Esophagus squamous epithelium (tissue), 4 donors: ENCODE results near the gene FANCD2.

Experiments
- POLR2A ChIP-seq, 4 donors: fragments of 450-650 bp; IDR thresholded peaks; one replicate each; pipeline ENCODE4 v1.6.1; 2017; ENCODE audit warnings: antibody characterized with exemption in 4 of 4, mild to moderate bottlenecking in 4 of 4, moderate library complexity in 3 of 4
- TF ChIP-seq, protein P1 (sequence below), 6 experiments: fragments of 450-650 bp in 4 of 6; fragments of 200-600 bp in 2 of 6; sonication (generic) in 2 of 6; IDR thresholded peaks; one replicate each; pipeline ENCODE4 v1.5.1; 2016 to 2019; ENCODE audit warnings: antibody characterized with exemption in 6 of 6, mild to moderate bottlenecking in 4 of 6, moderate library complexity in 4 of 6

DNA sequence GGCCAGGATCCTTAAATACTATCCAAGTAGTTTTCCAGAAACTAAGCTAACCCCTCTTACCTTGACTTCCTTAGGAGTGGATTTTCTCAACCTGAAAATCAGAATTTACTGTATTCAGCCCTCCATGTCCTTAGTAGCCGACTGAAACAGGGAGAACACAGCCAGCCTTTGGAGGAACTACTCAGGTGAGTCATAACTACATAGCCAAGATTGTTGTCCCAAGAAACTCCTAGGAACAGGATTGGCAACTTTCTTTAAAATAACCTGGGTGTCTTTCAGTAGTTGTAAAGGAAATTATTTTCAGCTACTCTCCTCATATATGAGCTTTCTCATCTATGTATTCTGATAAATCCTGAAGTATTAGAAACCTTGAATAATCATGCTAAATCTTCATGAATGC lies 59.5 kb downstream of the FANCD2 start:
- TF ChIP-seq, protein P1, sequence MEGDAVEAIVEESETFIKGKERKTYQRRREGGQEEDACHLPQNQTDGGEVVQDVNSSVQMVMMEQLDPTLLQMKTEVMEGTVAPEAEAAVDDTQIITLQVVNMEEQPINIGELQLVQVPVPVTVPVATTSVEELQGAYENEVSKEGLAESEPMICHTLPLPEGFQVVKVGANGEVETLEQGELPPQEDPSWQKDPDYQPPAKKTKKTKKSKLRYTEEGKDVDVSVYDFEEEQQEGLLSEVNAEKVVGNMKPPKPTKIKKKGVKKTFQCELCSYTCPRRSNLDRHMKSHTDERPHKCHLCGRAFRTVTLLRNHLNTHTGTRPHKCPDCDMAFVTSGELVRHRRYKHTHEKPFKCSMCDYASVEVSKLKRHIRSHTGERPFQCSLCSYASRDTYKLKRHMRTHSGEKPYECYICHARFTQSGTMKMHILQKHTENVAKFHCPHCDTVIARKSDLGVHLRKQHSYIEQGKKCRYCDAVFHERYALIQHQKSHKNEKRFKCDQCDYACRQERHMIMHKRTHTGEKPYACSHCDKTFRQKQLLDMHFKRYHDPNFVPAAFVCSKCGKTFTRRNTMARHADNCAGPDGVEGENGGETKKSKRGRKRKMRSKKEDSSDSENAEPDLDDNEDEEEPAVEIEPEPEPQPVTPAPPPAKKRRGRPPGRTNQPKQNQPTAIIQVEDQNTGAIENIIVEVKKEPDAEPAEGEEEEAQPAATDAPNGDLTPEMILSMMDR (IDR thresholded peaks at IDR 0.05): no peak
- no peak for TF ChIP-seq POLR2A (IDR thresholded peaks at IDR 0.05)
